Subcutaneous adipose tissue (tissue), 4 donors: ENCODE measurements around the gene ADARB2. TPM values are rescaled to one million over a fixed set of nuclear protein-coding genes. Genes with fewer than 3 reads are reported as not detected.

Experiments
- total RNA-seq, 4 donors: library from RNA; depleted of rRNA; stranded (reverse); fragments of >200 nt; gene quantifications; one replicate each; pipeline ENCODE4 v1.1.0, GENCODE V29; 2016
- TF ChIP-seq, protein P1 (sequence below): fragments of 450-650 bp; IDR thresholded peaks from one replicate; pipeline ENCODE4 v1.5.1; 2016; ENCODE audit warnings: low read depth, mild to moderate bottlenecking, control low read depth, antibody characterized with exemption, moderate library complexity

Gene ADARB2
- total RNA-seq, 4 donors from 2014 or later = under 0.01 to 0.65 (median 0.44) TPM; not detected in 1

DNA sequence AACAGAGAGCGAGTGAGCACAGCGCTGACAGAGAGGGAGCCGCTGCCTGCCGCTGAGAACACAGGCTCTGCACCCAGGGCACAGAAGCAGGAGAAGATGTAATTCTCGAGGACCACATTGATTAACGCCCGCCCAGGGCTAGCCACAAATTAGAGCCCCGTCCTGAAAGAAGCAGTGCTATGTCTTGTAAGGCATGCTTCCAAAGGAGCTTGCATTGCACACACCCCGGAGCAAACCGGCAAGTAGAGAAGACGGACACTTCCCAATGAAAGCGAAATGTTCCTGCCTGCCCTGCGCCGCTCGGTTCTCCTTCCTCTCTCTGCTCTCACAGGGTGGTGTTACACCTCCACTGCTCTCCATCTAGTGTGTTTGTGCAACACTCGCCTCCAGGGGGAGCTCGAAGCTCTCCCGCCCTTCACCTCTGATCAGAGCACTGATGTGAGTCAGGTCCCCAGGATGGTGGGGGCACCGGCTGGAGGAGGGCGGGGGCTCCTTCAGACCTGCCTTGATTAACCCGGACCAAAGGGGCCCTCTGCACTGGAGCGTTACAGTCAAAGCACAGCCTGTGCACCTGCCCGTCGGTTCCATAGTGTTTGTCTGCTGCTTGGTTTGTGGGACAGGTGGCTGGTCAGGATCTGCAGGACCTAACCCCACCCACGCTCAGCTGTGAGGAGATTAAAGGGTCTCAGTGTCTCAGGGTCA is 316.5 kb downstream of the ADARB2 start:
- TF ChIP-seq, protein P1, sequence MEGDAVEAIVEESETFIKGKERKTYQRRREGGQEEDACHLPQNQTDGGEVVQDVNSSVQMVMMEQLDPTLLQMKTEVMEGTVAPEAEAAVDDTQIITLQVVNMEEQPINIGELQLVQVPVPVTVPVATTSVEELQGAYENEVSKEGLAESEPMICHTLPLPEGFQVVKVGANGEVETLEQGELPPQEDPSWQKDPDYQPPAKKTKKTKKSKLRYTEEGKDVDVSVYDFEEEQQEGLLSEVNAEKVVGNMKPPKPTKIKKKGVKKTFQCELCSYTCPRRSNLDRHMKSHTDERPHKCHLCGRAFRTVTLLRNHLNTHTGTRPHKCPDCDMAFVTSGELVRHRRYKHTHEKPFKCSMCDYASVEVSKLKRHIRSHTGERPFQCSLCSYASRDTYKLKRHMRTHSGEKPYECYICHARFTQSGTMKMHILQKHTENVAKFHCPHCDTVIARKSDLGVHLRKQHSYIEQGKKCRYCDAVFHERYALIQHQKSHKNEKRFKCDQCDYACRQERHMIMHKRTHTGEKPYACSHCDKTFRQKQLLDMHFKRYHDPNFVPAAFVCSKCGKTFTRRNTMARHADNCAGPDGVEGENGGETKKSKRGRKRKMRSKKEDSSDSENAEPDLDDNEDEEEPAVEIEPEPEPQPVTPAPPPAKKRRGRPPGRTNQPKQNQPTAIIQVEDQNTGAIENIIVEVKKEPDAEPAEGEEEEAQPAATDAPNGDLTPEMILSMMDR = no peak

DNA sequence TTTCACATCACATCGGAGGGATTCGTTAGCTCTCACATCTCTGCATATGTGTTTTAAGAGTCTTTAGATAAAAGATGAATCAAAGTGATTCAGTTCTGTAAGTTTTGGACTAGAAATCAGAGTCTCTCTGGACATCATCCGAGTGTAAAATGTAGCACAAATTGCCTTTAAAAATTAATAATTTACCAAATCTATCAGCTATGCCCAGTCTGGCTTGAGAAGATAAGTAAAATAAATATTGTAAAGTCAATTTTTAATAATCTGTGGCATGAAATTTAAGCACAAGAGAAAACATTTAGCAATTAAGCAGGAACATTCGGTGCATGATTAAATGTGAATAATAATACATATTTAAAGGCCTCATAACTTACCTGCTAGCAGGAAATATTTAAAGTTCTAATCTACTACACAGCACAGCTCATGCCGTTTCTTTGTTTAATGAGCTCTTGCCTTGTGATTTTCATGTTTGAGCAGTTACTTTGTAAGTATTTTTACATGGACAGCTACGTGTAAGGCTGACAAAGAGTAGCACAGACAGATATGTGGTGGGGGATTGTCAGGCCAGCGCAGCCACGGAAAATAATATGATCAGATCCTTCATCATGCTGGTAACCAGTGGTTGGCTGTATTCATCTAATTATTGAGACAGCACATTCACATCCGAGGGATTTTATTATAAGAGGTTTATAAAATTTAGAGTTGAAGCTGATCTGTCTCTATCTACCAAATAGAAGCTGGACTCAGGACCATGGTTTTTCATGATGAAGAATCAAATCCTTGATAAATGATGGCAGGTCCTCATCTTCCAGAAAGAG is 317.3 kb downstream of the ADARB2 start:
- TF ChIP-seq, protein P1 = no peak

DNA sequence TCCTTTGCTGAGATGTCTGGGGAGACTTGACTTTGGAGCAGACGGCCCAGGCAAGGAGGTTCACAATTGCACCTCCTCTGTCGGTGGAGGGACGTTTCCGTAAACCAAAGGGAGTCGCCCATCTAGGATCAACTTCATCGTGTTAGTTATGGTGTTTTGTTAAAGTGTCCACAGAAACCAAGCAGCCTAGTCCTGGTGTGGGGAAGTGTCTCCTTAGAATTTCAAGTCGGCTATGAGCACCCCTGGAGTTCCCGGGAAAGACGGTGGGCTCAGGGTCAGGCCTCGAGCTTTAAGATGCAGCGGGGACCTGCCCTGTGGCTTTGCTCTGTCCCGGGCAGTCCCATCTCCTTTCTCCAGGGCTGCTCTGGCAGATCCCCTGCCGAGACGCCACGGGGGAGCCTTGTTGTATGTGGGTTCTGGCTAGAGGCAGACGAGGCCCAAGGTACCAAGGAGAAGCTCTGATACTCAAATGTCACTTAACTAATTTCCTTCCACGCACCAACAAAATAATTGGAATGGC is 319.2 kb downstream of the ADARB2 start:
- TF ChIP-seq, protein P1 = no peak

DNA sequence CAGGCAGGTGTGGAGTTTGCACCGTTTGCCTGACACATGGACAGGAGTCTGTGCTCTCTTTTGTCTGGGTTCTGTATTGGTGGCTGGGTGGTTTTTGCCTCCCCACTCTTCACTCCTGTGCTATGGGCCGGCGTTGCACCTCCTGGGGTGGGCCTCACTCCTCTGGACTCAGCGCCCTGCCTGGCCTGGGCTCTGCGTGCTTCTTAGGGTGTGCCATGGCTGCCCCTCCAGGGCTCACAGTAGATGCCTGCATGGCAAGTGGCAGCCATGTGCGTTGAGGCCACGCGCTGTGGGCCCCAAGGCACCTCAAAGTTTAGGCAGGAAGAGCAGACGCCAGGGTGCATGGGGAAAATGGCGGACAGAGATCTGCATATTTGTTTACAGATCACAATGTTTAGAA is 319.8 kb downstream of the ADARB2 start:
- TF ChIP-seq, protein P1 = no peak

DNA sequence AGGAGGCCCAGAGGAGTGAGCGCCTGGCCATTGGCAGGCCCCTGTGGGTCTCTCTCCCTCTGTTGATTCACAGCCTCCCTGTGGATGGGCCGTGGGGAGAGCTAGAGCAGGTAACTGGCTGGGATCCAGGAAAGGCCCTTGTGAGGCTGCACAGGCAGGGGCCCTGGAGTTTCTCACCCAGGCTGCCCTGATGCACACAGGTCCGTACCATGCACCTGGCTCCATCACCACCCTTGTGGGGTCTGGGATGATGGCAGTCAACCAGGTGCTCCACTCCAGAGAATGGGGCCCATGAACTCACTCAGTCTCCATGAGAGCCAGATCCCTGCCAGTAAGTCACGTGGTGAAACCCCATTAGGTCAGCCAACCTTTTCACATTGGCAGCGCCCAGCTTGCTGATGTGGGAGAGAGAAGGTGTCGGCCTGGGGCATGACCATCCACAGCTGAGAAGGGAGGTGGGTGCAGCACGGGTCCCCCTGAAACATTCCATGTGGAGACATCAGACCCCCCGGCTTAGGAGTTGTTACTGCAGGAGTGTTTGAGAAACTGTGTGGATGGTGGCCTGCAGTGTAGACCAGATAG is 320.8 kb downstream of the ADARB2 start:
- TF ChIP-seq, protein P1 = no peak

DNA sequence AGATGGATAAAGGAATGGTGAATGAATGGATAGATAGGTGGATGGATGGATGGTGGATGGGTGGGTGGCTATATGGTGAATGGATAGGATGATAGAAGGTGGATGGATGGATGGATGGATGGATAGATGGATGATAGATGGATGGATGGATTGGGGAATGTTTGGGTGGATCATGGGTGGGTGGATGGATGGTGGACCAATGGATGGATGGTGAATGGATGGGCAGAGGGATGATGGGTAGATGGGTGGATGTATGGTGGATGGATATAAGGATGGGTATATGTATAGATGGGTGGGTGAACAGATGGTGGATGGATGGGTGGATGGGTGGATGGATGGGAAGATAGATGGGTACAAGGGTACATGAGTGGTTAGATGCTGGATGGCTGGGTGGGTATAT is 322.4 kb downstream of the ADARB2 start:
- TF ChIP-seq, protein P1 = no peak

DNA sequence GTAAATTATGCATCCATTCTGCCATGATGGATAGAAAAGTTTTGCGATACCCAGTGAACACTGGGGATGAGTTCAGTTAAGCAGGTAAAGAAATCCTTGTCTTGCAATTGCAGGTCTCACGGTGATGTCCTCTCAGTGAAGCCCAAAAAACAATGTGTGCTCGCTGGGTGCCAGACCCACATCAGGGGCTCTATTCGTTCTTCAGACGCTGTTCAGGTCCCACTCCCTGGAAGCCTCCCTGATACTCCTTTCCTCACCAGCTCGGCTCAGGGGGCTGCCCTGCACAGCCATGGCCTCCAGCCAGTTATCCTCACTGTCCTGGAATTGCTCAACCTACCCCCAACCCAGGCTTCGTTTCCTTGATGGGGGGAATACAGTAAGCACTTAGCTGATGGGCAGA is 323.5 kb downstream of the ADARB2 start:
- TF ChIP-seq, protein P1 = no peak
